HG03135 (cell line): Measurements from ENCODE around the gene HS6ST2.

Experiments used
- ATAC-seq: cut with Tn5 transposase; IDR thresholded peaks from one replicate; pipeline ENCODE4 v1.9.1; 2021; ENCODE audit warnings: mild to moderate bottlenecking, moderate library complexity; ENCODE audit not compliant: unreplicated experiment

HS6ST2 gene

GRCh38 chrX:132748268-132748667 lies 210.2 kb downstream of the HS6ST2 start:
- ATAC-seq = no peak

DNA sequence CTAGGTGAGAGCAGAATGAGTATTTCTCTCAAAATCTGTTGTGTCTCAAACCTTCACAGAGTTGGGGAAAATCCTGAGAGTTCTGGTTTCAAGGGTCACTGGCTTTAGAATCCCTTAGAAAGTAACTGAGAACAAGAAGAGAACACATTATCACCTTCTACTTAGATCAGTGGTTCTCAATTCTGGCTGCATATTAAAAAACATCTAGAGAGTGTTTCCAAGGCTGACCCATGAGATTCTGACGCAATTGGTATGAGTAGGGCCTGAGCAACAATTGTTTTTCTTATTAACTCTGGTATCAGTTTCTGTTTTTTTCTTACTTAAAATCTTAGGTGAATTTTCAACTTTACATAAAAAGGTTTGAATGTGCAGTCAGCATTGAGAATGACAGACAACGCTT lies 212.8 kb downstream of the HS6ST2 start:
- no peak for ATAC-seq

GRCh38 chrX:132744470-132744869 lies 214.0 kb downstream of the HS6ST2 start:
- ATAC-seq = no peak

DNA sequence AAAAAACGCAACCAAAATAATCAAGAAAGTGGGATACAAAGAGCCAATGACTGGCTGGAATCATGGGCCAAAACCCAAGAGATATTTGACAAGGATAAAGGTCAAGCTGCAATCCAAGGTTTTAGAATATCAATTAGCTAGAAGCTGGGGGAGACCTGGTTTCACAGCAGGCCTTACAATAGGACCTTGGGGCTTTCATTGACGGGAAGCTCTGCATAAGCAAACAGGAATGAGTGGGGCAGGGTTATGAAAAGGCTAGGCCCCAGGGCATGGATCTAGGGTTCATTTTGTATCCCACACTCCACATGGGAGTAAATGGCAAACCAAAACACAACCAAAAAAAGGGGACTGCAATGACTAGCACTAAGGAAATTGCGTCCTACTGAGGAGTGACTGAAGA lies 215.3 kb downstream of the HS6ST2 start:
- no peak for ATAC-seq

DNA sequence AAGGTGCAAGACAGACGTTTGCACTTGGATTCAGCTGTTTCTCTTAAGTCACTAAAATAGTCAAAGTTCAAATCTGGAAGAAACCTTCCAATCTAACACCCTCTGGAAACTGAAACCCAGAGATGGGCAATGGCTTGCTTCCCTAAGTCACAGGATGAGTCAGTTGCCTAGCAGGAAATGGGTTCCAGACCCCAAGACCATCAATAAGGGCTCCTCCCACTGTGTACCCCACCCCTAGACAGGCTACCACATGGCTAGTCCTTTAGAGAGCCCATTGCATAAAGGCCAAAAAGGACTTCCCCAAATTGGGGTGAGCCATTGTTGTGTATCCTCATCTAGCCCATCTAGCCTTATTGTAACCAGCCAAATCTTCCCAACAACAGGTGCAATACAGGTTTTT lies 216.2 kb downstream of the HS6ST2 start:
- ATAC-seq = no peak

- ATAC-seq = no peak
Observed at GRCh38 chrX:132741689-132742088, 216.7 kb downstream of the HS6ST2 start.

DNA sequence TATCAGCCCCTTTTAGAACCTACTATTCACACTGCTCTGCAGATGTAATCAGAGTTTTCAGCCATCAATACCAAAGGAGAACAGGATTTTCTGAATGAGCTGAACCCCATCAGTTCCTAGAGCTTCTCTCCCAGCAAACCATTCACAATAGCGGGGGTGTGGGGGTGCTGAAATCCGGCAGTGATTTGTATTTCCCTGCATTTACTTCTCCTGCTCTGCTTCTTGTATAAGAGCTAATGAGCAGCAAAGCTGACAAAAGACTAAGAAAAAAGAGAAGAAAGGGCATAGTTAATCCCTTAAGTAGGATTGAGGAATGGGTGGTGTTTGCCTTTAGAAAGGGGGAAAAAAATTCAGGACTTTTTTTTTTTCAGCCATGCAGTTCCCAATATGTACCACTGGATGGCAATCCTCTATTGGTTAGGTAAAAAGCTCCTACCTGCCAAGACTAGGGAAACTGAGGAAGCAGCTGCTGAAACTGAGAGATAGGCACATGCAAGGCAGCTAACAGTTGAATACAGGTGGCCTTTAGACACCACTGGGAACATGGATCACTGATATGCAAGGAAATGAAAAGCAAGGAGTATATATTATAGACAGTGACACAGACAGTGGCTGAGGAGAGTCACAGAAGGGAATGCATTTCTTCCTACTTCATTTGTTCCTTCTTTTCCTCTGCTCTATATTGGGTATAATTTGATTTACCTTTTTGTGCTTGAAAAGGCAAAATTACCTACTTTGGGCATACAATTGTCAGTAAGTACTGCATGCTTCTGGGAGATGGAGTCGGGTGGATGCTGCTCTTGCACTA lies 217.9 kb downstream of the HS6ST2 start:
- ATAC-seq = no peak

DNA sequence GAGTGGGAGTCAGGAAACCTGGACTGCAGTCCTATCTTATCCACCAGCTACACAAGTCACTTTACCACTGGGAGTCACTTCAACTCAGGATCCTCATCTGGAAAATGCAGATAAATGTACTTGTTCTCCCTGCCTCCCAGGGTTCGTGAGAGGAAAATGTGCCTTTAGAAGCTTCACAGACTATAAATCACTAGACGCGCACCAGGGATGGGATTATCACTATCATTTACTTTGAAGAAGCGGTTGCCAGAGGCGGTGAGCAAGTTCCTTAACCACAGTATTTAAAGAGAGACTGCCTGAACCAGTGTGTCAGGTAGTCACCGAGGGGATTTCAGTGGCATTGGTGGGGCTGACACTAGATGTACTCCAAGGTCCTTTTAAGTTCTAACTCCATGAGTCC lies 219.5 kb downstream of the HS6ST2 start:
- ATAC-seq = no peak

GRCh38 chrX:132737743-132738142 lies 220.7 kb downstream of the HS6ST2 start:
- no peak for ATAC-seq

DNA sequence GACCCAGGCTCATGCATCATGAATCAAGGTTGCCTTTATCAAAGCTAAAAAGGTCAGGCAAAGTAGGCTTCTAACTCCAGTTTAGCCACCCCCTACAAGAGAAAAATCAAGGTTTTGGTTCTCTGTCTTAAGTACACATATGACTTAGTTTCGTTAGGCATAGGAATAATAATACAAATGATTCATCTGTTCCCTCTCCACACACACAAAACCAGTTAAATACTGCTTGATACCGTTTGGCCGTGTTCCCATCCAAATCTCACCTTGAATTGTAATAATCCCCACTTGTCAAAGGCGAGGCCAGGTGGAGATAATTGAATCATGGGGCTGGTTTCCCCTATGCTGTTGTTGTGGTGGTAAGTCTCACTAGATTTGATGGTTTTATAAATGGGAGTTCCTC lies 226.2 kb downstream of the HS6ST2 start:
- no peak for ATAC-seq

- no peak for ATAC-seq
Observed at GRCh38 chrX:132730726-132731125, 227.7 kb downstream of the HS6ST2 start.

- ATAC-seq = no peak
Observed at GRCh38 chrX:132730266-132730665, 228.2 kb downstream of the HS6ST2 start.

DNA sequence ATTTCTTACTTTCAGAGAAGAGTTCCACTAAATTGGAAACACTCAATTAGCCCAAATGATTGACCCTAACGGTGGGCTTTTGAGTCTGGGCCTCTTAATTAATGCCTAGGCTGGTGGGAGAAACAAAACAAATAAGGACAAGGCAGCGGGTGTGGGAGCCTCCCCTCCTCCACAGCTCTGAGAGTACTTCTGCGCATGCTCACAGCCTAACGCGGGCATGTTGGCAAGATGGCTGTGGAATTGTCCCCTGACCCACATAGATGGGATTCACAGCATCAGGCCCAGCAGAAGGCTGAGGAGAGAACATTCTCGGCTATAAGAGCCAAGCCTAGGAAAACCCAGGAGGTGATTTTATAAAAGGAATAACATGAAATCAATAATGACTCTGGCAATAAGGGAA lies 230.1 kb downstream of the HS6ST2 start:
- ATAC-seq = no peak

DNA sequence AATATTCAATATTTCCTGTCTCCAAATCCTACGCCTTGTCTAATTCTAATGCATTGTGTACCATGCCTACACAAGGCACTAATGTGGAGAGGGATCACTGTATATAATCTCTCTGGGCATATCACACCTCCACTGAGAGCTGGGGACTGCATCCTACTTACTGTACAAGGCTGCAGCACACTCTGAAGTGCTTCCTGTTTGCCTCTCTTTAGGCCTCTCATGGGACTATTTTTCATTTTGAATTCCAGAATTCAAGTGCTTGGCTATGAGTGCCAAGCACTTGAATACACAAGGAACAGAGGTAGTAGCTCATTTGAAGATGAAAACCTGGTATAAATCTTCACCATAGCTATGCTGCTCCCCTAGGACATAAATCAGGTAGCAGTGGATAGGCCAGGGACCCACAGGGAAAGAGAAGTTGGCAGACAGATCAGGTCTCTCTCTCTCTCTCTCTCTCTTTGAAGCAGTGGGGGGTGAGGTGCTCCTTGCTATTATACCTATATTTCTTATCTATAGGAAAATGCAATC lies 239.9 kb downstream of the HS6ST2 start:
- no peak for ATAC-seq

DNA sequence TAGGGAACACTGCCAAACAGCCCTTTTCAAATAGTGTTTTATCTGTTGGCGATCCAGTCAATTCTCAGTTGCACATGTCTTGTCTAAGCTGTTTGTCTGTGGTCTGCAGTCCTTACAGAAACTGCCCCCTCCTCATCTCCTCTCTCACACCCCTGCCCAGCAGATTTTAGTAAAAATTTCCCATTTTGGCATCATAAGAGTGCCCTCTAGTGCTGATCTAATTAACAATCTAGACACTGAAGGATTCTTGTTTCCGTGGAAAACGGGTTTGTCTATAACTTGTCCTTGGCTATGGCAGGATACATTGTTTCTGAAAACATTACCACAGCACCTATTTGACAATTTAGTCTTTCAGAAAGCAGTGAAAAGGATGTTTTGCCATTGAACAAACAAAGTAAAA lies 242.4 kb downstream of the HS6ST2 start:
- no peak for ATAC-seq

GRCh38 chrX:132714913-132715312 lies 243.5 kb downstream of the HS6ST2 start:
- no peak for ATAC-seq

DNA sequence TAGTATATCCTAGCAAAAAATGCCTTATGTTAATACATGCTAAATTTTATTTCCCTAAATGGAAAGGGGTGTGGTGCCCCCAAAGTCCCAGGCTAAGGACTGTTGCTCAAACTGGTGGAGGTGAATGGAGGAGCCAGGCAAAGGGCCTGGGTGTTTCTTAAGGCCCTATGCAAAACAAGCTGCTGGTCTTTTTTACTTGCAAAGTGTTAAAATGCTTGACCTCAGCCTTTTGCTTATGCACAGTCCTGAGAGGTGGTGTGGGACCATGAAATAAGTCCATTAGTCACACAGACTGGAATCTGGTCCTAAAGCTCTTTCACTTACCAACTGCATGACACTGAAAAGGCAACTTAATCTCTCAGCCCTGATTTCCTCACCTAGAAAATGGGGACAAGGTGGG lies 246.1 kb downstream of the HS6ST2 start:
- ATAC-seq = no peak

DNA sequence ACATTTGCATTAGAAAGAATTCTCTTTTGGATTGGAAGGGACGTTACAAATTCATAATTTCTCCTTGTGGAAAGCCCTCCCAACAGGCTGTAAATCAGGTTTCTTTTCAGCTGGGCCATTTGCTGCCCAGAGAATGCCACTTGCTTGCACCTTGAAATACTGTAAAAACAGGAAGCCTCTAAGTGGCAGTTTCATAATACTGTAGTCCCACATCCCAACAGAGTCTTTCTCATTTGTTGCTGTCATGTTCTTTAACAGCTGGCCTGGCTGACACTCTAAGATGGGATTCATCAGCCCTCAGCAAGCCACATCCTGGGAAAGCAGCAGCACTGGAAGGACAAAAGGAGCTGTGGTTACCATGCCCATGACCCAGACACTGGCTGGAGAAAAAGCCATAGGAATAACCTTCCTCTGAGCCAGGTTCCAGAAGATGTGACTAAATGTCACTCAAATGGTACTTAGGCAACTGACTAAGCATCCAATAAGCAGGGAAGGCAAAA lies 247.7 kb downstream of the HS6ST2 start:
- ATAC-seq = no peak

GRCh38 chrX:132708529-132708928 lies 249.9 kb downstream of the HS6ST2 start:
- no peak for ATAC-seq

- no peak for ATAC-seq
Observed at GRCh38 chrX:132704769-132705168, 253.7 kb downstream of the HS6ST2 start.

DNA sequence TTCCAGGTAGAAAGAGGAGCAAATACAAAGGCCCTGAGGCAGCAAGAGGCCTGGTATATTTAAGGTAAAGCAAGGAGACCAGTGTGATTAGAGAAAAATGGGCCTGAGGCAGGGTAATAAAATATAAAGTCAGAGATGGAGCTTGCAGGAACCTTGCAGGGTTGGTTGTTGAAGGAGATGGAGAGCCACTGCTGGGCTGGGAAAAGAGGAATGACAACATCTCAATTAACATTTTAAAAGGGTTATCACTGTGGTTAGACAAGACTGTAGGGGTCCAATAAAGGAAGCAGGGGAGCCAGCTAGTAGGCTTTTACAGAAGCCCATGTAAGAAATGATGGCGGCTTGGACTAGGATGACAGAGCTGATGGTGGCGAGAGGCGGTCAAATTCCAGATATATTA lies 264.0 kb downstream of the HS6ST2 start:
- ATAC-seq = no peak

- ATAC-seq = no peak
Observed at GRCh38 chrX:132692526-132692925, 265.9 kb downstream of the HS6ST2 start.

DNA sequence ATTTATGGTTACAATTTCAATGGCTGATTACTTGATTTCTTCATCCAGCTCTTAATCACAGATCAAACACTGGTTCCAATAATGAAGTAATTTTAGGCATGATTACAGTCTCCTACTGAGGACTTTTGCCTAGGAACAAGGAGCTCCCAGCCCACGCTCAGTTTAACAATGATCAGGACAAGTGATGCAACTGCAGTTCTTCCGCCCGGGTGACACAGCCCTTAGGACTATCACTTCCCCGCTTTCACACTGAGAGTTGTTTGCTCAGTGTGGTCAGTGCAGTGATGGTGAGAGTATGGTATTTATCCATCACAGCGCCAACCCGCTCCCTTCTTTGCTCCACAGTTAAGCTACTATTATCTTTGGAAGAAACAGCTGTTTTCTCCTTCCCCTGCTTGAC lies 266.4 kb downstream of the HS6ST2 start:
- no peak for ATAC-seq
